A549 treated with CpdA at 1 μM for 4 hours (cell line): ENCODE data around the gene TRPC5OS. TPM values are rescaled to one million over a fixed set of nuclear protein-coding genes. Genes with fewer than 3 reads are reported as not detected.

ENCODE experiments used
- total RNA-seq: library from RNA; stranded (reverse); fragments of 200-300 nt; extraction: Qiagen RNA extraction; gene quantifications from 5 replicates; pipeline ENCODE4 v1.2.3, GENCODE V29; 2022; ENCODE audit warnings: low read depth

Gene TRPC5OS
- not detected in 5 replicates for total RNA-seq

DNA sequence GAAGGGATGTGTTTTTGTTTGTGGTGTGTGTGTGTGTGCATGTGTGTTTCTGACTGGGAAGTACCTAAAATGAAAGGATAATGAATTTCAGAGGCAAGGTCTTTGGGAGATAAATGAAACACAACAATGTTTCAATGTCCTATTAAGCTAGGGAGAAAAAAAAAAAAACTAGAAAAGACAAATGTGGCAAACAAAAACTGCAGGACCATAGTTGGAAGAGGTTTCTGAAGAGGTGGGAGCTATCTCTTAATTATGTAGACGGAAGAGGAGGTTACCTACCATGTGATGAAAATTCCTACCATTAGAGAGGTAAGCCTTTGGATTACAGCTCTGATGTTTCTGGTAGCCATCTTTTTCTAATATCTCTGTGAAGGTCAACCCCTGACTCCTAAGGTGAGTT is at the start of gene TRPC5OS:
TSS of gene TRPC5OS (plus strand) at position 301 of the 400 bp plus-strand sequence. CDS start 25,669 bp downstream, outside the sequence.

Other genes with a start within 250 kb of the TRPC5OS start
- gene ALG13, start 195.0 kb upstream of the TRPC5OS start, total RNA-seq, result 51.5 to 73.5 TPM (median 52.8 TPM) in 5 replicates
- gene TRPC5, start 206.6 kb downstream of the TRPC5OS start, total RNA-seq, result not detected in 5 replicates
- not detected in 5 replicates for gene RTL4, start 206.8 kb downstream of the TRPC5OS start, total RNA-seq